NCI-H2029 (cell line): Measurements from ENCODE around the gene USP6NL.
"Not testable (repeated sequence)": the region's sequence is repeated elsewhere in the genome, so short reads cannot be mapped to it uniquely, and the experiment has no call there.

Experiments
- DNase-seq: peaks from one replicate; lab custom pipeline; 2025; lab: John Stamatoyannopoulos, UW

Gene USP6NL

DNA sequence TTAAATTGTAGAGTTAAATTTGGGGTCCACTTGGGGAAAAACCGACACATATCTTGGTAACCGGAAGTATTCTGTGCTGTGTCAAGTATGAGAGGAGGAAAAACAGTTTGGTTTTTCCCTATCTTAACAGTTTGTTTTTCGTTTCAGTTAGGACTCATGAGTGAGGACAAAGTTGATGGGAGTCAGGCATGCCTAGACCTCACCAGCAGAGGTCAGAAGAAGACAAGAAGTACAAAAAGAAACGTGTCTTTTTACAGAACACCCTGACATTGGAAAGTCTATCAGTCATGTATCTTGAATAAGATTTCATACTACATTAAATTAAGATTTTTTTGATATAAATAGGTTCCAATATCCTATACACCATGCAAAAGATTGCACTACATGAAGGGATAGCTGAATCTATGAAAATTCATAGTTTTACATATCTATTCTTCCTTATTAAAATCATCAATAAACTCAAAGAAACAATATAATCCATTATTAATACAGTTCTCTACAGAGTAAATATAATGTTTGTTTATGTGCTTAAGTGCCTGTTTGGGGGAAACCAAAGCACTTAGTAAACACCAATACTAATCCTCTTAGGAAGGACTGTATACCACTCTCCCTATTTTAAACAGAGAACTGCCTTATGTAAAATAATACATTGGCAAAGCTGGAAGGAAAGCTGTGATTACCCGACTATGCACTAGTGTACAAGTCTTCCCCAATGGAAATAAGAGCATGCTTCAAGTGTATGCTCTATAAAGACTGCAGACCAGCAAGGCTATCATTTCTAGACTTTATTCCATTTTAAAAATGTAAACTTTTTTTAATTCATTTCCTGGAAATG lies 95.6 kb downstream of the USP6NL start:
- DNase-seq: no peak

DNA sequence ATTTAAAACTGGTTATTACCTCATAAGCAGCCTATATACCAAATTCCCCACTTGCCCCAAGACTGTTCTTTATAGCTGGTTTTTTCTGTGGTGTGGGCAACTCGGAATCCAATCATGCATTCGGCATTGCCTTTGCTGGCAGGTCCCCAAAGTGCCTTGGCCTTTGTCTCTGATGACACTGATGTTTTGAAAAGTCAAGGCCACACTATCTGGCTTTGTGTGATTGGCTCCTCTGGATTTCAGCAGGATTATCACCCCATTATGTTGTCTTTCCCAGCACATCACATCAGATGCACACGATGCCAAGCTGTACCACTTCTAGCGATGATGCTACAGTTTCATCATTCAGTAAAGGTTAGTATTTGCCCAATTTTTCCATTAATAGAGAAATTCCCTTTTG lies 97.7 kb downstream of the USP6NL start:
- DNase-seq: no peak

DNA sequence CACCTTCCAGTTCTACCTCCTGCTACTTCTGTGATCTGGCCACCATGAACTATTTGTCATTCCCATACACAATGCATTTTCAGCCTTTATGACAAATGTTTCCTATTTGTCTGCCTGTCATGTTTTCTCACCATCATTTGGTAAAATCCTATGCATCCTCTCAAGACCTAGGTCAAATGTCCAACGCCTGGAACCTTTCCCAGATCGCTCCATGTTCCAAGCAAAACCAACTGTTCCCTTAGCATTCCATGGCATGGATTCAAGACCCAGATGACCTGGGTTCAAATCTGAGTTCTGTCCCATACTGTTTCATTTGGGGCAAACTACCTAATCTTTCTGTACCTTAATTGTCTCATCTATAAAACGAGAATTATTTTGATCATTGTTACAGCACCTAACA lies 98.9 kb downstream of the USP6NL start:
- DNase-seq: no peak

DNA sequence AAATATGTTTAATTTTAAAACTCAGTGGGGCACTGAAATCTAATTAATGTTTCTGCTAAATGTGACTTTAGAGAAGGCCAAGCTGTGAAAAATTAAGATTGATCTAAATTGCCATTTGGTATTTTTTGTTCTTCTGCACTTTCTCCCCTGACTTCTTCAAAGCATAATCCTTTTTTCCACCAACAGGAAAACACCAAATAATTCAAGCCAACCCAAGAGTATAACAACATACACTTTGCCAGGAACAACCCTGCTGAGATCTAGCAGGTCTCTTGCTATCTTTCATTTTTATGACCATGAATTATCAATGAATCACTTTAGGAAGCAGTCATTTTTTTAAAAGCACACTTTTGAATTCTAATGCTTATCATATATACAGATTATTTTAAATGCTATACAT lies 100.1 kb downstream of the USP6NL start:
- no peak for DNase-seq

DNA sequence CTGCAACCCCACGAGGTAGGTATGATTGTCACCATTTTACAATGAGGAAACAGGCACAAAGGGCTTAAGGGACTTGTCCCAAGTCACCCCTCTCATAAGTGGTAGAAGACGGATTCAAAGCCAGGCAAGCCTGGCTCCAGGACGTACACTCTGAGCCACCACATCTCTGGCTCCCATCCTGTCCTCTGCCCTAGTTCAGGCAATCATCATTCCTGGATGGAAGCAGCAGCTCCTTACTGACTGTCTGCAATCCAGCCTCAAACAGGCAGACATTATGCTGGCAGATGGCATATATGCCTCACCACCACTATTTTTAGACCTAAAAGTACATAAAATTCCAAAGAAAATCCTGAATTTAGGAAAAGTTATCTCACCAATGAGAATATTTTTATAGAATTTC lies 100.7 kb downstream of the USP6NL start:
- no peak for DNase-seq

DNA sequence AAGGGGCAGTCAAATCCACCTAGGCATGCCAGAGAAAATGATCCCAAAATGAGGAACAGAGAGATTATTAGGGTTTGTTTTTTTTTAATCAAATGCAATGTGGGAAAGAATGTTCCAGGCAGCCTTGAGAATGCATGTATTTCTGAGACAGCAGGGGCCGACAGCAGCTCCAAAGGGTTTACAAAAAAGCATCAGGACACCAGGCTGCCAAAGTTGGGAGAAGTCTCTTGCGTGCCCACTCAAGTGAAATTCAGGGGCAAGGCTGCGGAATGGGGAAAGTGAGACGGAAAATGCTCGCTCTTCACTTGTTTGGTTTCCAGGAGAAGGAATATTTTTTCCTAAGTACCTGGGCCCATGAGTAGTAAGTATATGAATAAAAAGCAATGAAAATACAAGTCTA lies 101.2 kb downstream of the USP6NL start:
- DNase-seq: no peak

DNA sequence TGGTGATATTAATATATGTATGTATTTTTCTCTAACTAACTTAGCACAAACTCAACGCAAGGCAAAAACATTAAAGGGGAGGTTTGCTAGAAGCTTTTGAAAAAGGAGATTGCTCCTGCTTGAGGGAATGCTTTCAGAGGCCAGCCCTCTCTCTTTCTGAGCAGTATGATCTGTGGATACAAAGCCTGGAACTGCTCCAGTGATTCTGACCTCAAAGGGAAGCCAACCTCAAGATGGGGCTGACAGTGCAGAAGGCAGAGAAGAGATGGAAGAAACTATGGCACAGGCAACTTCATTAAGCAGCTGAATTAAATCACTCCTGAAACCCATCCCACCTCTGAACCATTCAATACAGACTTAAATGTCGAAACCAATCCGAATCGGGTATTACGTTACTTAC lies 102.4 kb downstream of the USP6NL start:
- no peak for DNase-seq

DNA sequence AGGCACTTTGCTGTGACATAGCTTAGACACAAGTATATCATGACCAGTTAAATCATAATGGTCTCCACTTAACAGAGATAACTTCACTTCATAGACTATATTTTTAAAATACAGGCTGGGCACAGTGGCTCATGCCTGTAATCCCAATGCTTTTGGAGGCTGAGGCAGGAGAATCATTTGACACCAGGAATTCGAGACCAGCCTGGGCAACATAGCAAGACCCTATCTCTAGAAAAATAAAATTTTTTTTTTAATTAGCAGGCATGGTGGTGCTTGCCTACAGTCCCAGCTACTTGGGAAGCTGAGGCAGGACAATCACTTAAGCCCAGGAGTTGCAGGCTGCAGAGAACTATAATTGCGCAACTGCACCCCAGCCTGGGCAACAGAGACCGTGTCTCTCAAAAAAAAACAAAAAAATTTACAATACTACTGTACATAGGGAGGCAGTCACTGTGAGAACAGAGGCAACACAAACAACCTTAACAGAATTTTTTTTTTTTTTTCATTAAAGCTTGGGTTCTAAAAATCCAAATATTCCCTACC lies 105.1 kb downstream of the USP6NL start:
- DNase-seq: no peak

DNA sequence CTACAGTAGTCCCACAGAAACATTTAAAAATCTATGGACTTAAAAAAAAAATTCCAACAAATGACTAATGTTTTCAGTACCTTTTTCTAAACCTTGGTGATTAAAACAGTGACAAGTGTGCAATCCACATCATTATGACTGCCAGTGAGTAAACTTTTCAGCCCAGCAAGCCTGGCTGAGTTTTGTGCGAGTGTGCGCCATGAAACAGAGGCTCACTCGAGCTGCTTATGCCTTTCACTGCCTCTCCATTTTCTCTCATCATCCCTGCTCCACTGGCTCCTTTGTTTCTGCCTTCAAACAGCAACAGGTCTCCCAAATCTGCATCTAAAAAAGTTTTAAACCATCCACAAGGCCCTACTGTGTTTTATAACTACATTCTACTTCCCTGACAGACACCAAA lies 105.8 kb downstream of the USP6NL start:
- DNase-seq: no peak

DNA sequence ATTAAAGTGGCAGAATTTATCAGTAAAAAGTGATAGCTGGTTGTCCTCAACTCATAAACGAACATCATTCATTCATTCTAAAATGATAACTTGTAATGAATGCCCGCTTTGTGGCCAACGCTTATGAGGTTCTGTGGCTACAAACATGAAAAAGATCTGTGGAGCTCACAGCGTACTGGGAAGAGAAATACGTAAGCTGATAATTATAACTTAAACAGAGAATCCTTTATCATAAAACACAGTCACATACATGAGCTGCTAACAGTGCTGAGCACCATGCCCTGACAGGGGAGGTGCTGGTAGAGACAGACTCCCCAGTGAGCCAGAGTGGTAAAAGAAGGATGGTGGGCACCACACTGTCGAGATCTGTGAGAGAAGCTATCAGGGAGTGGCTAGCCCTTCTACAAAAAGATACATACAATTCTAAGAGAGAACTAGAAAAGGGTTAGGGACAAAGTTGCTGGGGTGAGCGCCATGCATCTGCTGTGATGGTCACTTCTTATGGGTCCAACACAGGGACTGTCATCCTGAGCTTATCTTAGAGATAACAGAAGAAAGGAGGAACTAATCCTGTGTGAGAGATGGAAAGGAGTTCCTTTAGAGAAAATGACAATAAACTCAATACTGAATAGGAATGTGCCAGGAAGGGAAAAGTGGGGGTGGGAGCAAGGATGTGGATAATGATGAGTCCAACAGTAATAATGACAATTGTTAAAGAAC lies 106.7 kb downstream of the USP6NL start:
- DNase-seq: no peak

DNA sequence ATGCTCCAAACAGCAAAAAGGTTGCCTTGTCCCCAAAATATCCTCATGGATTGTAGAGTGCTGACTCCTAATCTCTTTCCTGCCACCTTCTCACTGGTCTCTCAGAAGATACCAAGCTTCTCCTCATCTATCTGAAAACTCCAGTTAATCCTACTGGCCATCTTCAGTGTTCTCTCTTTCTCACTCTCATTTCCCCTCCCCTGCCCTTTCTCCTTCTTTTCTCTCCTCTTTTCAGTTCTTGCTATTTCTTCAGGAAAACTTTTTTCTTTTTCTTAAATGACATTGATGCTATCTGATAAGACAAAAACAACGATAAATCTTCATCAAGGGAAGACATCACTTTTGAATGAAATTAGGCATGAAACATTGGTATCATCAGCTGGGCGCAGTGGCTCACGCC lies 109.8 kb downstream of the USP6NL start:
- DNase-seq: no peak

DNA sequence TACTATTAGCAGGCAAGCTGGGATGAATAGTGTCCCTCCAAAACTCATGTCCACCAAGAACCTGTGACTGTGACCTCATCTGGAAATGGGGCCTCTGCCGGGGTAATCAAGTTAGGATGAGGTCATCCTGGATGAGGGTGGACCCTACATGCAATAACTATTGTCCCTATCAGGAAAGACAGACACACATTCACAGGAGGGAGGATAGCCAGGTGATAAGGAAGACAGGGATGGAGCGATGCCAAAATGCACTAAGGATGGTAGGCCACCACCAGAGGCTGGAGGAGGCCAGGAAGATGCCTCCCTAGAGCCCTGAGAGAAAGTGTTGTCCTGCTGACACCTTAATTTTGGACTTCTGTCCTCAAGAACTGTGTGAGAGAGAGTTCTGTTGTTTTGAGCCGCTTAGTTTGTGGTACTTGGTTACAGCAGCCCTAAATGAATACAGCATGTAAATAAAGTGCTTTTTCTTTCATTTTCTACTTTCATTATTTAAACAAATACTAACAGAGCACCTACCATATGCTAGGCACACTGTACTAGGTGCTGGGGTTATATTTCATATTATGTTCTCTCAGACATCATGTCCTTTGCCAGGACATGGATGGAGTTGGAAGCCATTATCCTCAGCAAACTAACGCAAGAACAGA lies 111.9 kb downstream of the USP6NL start:
- DNase-seq: no peak

DNA sequence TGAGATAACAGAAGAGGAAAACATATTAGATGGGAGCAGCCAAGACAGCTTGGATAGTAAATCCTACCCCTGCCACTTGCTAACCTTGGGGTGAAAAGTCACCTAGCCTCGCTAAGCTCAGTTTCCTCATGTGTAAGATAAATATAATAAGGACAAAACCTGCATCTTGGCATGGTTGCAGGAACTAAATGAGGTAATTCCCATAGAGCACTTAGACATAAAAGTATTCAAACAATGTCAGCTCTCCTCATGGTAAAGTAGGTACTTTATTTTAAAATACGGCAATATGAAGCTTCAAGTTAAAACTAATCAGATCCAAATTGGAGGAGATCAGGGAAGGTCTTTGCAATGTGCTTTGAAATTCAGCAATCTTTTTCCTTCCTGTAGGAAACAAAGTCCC lies 113.1 kb downstream of the USP6NL start:
- no peak for DNase-seq

DNA sequence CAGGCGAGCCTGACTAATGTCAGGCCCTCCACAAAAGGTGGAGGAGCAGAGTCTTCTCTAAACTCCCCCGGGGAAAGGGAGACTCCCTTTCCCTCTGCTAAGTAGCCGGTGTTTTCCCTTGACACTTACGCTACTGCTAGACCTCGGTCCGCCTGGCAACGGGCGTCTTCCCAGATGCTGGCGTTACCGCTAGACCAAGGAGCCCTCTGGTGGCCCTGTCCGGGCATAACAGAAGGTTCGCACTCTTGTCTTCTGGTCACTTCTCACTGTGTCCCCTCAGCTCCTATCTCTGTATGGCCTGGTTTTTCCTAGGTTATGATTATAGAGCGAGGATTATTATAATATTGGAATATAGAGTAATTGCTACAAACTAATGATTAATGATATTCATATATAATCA lies 116.5 kb downstream of the USP6NL start:
- not testable (repeated sequence) for DNase-seq

DNA sequence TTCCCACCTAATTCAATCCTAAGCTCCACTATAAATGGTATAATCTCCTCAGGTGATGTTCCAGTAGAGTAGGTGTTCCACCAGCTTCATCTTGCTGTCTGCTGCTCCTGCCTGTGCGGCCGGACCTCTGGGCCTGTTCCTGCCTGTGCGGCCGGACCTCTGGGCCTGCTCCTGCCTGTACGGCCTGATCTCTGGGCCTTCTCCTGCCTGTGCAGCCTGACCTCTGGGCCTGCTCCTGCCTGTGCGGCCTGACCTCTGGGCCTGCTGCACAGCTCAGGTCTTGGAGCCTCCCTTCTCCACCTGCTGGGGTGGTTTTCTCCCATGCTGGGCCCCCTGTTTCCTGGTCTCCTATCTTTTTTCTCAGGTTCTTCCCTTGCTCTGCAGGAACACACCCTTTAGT lies 117.8 kb downstream of the USP6NL start:
- no peak for DNase-seq

DNA sequence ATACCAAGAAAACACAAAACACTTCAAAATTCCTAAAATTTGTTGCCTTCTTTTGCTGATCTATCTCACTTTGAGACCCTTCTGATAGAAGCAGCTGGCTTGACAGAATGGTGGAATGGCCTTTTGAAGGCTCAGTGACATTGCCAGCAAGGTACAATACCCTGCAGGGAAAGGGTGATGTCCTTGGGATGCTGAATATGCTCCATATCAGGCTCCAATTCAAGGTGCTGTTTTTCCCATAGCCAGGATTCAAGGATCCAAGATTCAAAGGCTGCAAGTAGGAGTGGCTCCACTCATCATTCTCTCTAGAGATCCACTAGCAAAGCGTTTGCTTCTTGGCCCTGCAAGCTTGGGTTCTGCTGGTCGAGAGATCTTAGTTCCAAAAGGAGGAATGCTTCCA lies 120.4 kb downstream of the USP6NL start:
- no peak for DNase-seq

DNA sequence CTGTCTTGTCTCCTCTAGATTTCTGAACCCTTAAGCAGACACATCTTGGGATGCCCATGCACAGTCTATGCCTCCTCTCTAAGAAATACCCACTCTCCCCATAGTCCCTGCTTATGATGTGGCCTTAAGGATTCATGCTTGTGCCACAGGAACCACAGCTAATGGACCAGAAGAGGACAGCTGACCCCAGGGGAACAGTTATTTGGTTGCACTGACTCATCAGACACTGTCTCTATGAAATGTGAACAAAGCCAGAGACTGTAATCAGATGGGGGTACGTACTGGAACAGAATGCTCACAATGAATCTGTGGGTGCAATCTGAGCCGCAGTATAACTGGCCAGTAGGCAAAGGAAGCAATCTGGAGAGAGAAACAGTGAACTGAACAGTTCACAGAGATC lies 121.9 kb downstream of the USP6NL start:
- DNase-seq: no peak

DNA sequence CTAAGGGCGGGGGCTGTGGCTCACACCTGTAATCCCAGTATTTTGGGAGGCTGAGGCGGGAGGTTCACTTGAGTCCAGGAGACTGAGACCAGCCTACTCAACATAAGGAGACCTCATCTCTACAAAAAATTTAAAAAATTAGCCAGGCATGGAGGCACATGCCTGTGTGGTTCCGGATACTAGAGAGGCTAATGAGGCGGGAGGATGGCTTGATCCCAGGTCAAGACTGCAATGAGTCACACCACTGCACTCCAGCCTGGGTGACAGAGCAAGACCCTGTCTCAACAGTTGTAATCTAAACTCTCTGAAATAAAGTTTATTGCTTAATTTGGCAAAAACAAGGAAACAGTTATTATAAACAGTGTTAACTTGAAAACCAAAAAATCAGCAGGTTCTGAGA lies 123.3 kb downstream of the USP6NL start:
- no peak for DNase-seq

DNA sequence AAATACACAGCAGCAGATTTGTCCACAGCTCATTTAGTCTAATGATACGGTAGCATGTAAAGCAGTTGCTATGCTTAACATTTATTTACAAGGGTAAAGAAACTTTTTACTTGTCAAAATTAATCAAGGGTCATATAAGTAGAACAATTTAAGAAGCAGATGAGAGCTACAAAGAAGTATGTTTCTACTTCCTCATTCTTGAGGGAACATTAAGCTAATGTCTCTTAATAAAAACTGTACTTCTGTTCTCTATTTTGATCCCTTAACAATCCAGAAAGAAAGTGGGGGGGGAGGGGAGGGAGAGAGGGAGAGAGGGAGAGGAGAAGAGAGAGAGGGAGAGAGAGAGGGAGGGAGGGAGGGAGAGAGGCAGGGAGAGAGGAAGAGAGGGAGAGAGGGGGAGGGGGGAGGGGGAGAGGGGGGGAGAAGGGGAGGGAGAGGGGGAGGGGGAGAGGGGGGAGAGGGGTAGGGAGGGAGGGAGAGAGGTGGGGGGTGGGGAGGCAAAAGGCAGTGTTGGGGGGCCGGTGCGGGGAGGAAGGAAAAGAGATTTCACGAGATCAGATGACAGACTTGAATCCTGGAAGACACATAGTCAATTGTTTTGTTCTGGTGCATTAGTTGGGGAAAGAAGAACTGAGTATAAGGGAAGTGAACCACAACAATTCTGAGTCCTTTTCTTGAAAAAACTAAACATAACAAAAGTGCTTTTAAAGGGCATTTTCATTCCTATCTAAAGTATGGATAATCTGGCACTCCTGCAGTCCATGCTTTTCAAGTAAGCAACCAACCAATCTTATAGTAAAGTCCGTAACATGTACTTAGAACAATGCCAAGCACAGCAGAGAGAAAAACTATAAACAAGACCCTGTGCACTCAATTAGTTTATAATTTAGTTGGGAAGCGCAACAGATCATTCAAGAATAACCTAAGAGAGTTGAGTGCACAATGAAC lies 128.0 kb downstream of the USP6NL start:
- DNase-seq: no peak

DNA sequence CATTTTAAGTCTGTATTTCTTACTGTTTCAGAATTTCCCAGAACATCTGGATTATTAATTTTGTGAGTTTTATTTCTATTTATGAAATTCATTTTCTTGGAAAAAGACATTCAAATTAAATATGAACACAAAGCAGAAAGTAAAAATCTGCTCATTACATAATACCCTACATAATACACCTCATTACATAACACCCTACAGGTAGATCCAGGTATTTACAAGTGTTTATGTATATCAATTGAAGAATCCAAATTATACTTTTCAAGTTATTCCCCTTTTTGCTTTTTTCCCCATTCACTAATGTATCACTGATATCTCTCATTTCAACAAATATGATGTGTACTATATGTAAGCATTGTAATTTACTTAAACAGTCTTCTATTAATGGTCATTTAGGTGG lies 129.1 kb downstream of the USP6NL start:
- no peak for DNase-seq

DNA sequence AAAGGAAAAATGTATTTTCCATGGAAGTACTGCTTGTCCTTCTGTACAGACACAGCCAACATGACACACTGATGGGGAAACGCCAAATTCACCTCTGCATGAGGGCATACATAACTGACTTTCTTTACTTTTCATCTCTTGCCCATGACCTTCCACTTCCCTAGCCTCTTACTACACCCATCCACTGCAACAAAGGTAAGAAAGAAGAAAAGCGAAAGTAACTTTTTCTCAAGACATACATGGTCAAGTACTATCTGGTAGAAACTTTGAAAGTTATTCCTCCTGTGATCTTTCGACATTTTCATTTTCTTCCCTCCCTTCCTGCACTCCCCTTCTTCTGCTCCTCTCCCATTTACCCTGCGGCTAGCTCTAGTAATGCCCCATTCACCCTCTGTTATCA lies 130.8 kb downstream of the USP6NL start:
- no peak for DNase-seq

DNA sequence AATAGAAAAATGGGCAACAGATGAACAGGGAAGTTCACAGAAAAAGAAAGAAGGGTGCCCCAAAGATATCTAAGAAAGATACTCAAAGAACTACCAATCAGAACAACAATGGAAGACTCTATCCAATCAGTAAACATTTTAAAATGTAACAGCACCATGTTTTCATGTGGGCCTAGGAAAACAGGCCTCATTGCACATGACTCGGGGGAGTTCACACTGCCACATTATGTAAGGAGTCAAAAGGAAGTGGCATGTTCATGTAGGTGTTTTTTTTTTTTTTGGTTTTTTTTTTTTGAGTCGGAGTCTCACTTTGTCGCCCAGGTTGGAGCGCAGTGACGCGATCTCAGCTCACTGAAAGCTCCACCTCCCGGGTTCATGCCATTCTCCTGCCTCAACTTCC lies 132.2 kb downstream of the USP6NL start:
- no peak for DNase-seq
